ENCODE measurements around the gene PAMR1.
A peak's percentile ranks its signal among the peaks of the same experiment; 100 is the strongest.

PAMR1 gene

DNA sequence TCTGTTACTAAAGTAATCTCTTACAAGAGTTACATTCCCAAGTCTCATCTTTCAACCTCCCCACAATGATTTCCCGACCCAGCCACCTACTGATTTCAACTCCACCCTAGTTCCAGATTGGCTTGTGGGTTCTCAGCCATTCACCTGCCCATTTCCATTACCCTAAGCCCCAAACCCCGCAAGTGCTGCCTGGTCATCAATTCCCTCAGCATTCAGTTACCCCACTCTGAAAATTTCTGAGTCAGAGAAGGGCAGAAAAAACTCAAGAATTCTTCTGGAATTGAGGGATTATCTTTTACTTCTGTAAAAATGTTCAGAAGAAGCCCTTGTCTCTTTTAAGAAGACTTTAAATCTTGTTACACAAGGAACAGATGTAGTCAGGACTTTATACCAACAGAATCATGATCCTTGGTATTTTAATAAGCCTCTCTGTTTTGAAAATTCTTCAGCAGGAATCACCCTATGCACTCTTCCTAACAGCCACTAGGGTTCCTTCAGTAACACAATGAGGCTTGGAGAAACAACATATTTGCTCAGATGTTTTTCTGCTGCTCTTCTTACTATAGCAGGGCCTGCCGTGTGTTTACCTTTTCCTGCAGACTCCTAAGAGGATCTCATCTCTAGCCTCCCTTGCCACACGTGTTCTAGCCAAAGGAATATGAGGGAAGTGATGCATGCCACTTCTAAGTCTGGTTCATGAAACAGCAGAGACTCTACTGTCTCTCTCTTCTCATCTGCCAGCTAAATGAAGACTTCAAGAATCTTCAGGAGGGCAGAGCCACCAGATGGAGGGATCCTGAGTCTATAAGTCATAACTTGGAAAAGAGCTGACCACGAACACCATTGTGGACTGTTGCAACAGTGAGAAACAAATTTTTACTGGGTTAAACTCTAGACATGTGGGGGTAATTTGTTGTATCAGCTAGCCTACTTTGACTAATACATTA lies 29.3 kb upstream of the PAMR1 start:
- Histone ChIP-seq H3K4me2 (ENCODE audit: low read length) (no peak overlapping the region), H3K56ac (ENCODE audit: low read length) (no peak overlapping the region), H2BK5ac (ENCODE audit: low read length) (no peak overlapping the region), H4K8ac (ENCODE audit: low read depth, low read length) (no peak overlapping the region), H3K36me3 (ENCODE audit: control insufficient read depth, insufficient read depth, low read length) (no peaks in the 10 kb centered on the region), H3K79me2 (ENCODE audit: control insufficient read depth, insufficient read depth, low read length) (no peaks in the 10 kb centered on the region), H3K27ac (ENCODE audit: low read depth, low read length) (no peak overlapping the region), H3K9ac (ENCODE audit: low read length) (no peak overlapping the region), H2AK5ac (ENCODE audit: low read length) (no peak overlapping the region), H3K4ac (ENCODE audit: low read depth, low read length) (no peak overlapping the region), H3K18ac (ENCODE audit: low read length) (no peak overlapping the region), H3K4me1 (ENCODE audit: control insufficient read depth, low read depth, low read length) (peaks cover 3% of the 10 kb centered on the region), H2BK15ac (replicated peaks; ENCODE audit: low read depth) (no peak overlapping the region), H4K5ac (ENCODE audit: low read length) (no peak overlapping the region), H3K79me1 (ENCODE audit: low read length) (no peaks in the 10 kb centered on the region), H2BK120ac (ENCODE audit: low read depth, low read length) (no peak overlapping the region), H3K4me3 (ENCODE audit: low read length) (no peak overlapping the region), H3K27me3 (ENCODE audit: insufficient read depth, low read length, poor library complexity) (no peaks in the 10 kb centered on the region), H3K23ac (ENCODE audit: low read length) (no peak overlapping the region)
- WGBS (ENCODE audit: extremely low coverage, insufficient coverage, low lambda C conversion rate) = no CpG with 5 or more reads among the region's 5 CpGs
- DNase-seq = peak; percentile 44

DNA sequence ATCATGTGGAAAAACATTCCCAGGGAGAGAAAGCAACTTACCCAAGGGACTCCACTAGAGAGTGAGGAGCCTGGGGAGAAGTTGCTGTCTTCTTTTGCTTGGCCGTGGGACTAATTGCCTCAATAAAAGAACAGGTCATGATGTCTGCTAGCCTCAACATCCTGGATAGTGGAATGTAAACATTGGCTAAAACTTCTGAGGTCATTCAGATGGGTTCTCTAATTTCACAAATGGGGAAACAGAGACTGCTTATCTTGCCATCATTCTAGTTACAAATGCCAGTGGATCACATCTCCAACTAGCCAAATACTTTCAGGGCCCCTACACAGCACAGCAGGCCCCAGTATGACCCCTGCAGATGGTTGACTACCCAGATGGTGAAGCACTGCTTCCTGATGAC lies 28.4 kb upstream of the PAMR1 start:
- H4K8ac ChIP-seq (ENCODE audit: low read depth, low read length) = no peak overlapping the region

DNA sequence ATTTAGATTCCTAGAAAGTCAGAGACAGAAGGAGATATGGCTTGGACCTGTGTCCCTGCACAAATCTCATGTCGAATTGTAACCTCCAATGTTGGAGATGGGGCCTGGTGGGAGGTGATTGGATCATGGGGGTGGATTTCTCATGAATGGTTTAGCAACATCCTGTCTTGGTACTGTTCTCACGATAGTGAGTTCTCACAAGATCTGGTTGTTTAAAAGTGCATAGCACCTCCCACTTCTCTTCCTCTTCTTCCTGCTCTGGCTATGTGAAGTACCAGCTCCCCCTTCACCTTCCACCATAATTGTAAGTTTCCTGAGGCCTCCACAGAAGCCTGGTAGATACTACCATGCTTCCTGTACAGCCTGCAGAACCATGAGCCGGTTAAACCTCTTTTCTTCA lies 27.6 kb upstream of the PAMR1 start:
- Histone ChIP-seq H3K9ac (ENCODE audit: low read length) (no peak overlapping the region), H2AK5ac (ENCODE audit: low read length) (no peak overlapping the region), H2BK15ac (replicated peaks; ENCODE audit: low read depth) (no peak overlapping the region), H3K4ac (ENCODE audit: low read depth, low read length) (no peak overlapping the region), H4K8ac (ENCODE audit: low read depth, low read length) (no peak overlapping the region), H2BK5ac (ENCODE audit: low read length) (no peak overlapping the region), H3K23ac (ENCODE audit: low read length) (no peak overlapping the region), H3K79me1 (ENCODE audit: low read length) (no peaks in the 10 kb centered on the region), H3K4me1 (ENCODE audit: control insufficient read depth, low read depth, low read length) (peaks cover 3% of the 10 kb centered on the region), H3K4me2 (ENCODE audit: low read length) (no peak overlapping the region), H2BK120ac (ENCODE audit: low read depth, low read length) (no peak overlapping the region), H3K4me3 (ENCODE audit: low read length) (no peak overlapping the region), H3K36me3 (ENCODE audit: control insufficient read depth, insufficient read depth, low read length) (no peaks in the 10 kb centered on the region), H3K27me3 (ENCODE audit: insufficient read depth, low read length, poor library complexity) (no peaks in the 10 kb centered on the region), H4K5ac (ENCODE audit: low read length) (no peak overlapping the region), H3K18ac (ENCODE audit: low read length) (no peak overlapping the region), H3K56ac (ENCODE audit: low read length) (no peak overlapping the region), H3K27ac (ENCODE audit: low read depth, low read length) (no peak overlapping the region), H3K79me2 (ENCODE audit: control insufficient read depth, insufficient read depth, low read length) (no peaks in the 10 kb centered on the region)
- no CpG with 5 or more reads among the region's 3 CpGs for WGBS (ENCODE audit: extremely low coverage, insufficient coverage, low lambda C conversion rate)
- no peak for DNase-seq

More for the DNA sequence above, 28.4 kb upstream of the PAMR1 start:
- WGBS (ENCODE audit: extremely low coverage, insufficient coverage, low lambda C conversion rate) = no CpG with 5 or more reads among the region's 1 CpG
- Histone ChIP-seq H3K23ac (ENCODE audit: low read length) (no peak overlapping the region), H3K27ac (ENCODE audit: low read depth, low read length) (no peak overlapping the region), H3K79me1 (ENCODE audit: low read length) (no peaks in the 10 kb centered on the region), H4K5ac (ENCODE audit: low read length) (no peak overlapping the region), H3K4ac (ENCODE audit: low read depth, low read length) (no peak overlapping the region), H2BK15ac (replicated peaks; ENCODE audit: low read depth) (no peak overlapping the region), H3K79me2 (ENCODE audit: control insufficient read depth, insufficient read depth, low read length) (no peaks in the 10 kb centered on the region), H3K9ac (ENCODE audit: low read length) (no peak overlapping the region), H3K4me2 (ENCODE audit: low read length) (no peak overlapping the region), H3K27me3 (ENCODE audit: insufficient read depth, low read length, poor library complexity) (no peaks in the 10 kb centered on the region), H3K56ac (ENCODE audit: low read length) (no peak overlapping the region), H3K18ac (ENCODE audit: low read length) (peak overlapping the region; percentile 1), H2BK120ac (ENCODE audit: low read depth, low read length) (no peak overlapping the region), H3K4me3 (ENCODE audit: low read length) (no peak overlapping the region), H2AK5ac (ENCODE audit: low read length) (no peak overlapping the region), H3K4me1 (ENCODE audit: control insufficient read depth, low read depth, low read length) (peaks cover 3% of the 10 kb centered on the region), H3K36me3 (ENCODE audit: control insufficient read depth, insufficient read depth, low read length) (no peaks in the 10 kb centered on the region), H2BK5ac (ENCODE audit: low read length) (no peak overlapping the region)
- peak; percentile 21 for DNase-seq

DNA sequence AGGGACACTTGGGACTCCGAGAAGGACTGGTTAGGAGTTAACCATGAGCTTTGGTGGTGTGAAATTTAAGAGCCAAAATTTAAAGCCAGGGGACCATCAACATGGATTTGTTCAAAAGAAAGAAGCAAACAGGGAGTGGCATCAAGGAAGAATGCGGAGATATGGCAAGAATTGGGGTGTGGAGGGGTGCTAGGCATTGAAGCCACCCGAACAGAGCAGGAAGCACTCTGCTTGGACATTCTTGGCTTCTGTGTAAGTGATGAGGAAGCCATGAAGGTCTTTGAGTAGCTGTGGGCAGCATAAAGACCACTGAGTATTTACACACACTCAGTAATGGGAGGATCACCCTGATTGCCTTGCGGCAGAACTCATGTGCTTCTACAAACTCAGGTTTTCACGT lies 27.2 kb upstream of the PAMR1 start:
- Histone ChIP-seq H2BK5ac (ENCODE audit: low read length) (no peak overlapping the region), H2AK5ac (ENCODE audit: low read length) (no peak overlapping the region), H2BK15ac (replicated peaks; ENCODE audit: low read depth) (no peak overlapping the region), H3K36me3 (ENCODE audit: control insufficient read depth, insufficient read depth, low read length) (no peaks in the 10 kb centered on the region), H3K18ac (ENCODE audit: low read length) (no peak overlapping the region), H3K79me2 (ENCODE audit: control insufficient read depth, insufficient read depth, low read length) (no peaks in the 10 kb centered on the region), H2BK120ac (ENCODE audit: low read depth, low read length) (no peak overlapping the region), H3K27me3 (ENCODE audit: insufficient read depth, low read length, poor library complexity) (no peaks in the 10 kb centered on the region), H3K79me1 (ENCODE audit: low read length) (no peaks in the 10 kb centered on the region), H3K4me2 (ENCODE audit: low read length) (no peak overlapping the region), H4K8ac (ENCODE audit: low read depth, low read length) (no peak overlapping the region), H3K9ac (ENCODE audit: low read length) (no peak overlapping the region), H3K27ac (ENCODE audit: low read depth, low read length) (no peak overlapping the region), H3K23ac (ENCODE audit: low read length) (no peak overlapping the region), H3K4me1 (ENCODE audit: control insufficient read depth, low read depth, low read length) (peaks cover 3% of the 10 kb centered on the region), H3K56ac (ENCODE audit: low read length) (no peak overlapping the region), H3K4me3 (ENCODE audit: low read length) (no peak overlapping the region), H4K5ac (ENCODE audit: low read length) (no peak overlapping the region), H3K4ac (ENCODE audit: low read depth, low read length) (no peak overlapping the region)
- DNase-seq = no peak
- no CpG with 5 or more reads among the region's 5 CpGs for WGBS (ENCODE audit: extremely low coverage, insufficient coverage, low lambda C conversion rate)

DNA sequence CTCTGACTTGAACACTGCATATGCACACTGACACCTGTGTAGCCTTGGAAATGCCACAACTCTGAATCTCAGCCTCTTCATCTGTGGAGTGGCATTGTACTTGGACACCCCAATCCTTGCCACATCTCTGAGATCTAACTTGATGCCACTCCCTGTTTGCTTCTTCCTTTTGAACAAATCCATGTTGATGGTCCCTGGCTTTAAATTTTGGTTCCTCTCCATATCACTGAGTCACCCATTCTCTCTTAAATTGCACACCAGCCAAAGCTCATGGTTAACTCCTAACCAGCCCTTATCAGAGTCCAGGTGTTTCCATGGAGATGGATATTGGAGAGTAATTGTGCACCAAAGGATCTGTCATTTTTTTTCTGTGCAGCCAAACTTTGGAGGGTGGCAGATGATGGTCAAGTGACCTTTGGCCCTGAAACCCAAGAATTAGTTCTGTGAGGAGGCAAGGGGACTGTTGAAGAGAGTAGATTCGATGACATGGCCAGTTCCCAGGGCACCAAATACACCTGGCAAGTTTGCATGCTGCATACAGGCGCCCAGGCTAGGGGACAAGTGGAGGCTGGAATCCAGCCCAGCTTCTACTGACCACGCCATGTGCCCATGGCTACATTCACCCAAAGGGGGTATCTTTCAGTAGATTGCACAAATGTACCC lies 25.1 kb upstream of the PAMR1 start:
- Histone ChIP-seq H3K4me2 (ENCODE audit: low read length) (no peak overlapping the region), H2BK120ac (ENCODE audit: low read depth, low read length) (no peak overlapping the region), H3K79me1 (ENCODE audit: low read length) (no peaks in the 10 kb centered on the region), H4K8ac (ENCODE audit: low read depth, low read length) (no peak overlapping the region), H3K27ac (ENCODE audit: low read depth, low read length) (no peak overlapping the region), H3K18ac (ENCODE audit: low read length) (no peak overlapping the region), H3K27me3 (ENCODE audit: insufficient read depth, low read length, poor library complexity) (no peaks in the 10 kb centered on the region), H2BK5ac (ENCODE audit: low read length) (no peak overlapping the region), H3K56ac (ENCODE audit: low read length) (no peak overlapping the region), H3K4me1 (ENCODE audit: control insufficient read depth, low read depth, low read length) (peaks cover 3% of the 10 kb centered on the region), H2BK15ac (replicated peaks; ENCODE audit: low read depth) (no peak overlapping the region), H3K9ac (ENCODE audit: low read length) (no peak overlapping the region), H2AK5ac (ENCODE audit: low read length) (no peak overlapping the region), H3K4ac (ENCODE audit: low read depth, low read length) (no peak overlapping the region), H3K4me3 (ENCODE audit: low read length) (no peak overlapping the region), H4K5ac (ENCODE audit: low read length) (no peak overlapping the region), H3K36me3 (ENCODE audit: control insufficient read depth, insufficient read depth, low read length) (no peaks in the 10 kb centered on the region), H3K23ac (ENCODE audit: low read length) (no peak overlapping the region), H3K79me2 (ENCODE audit: control insufficient read depth, insufficient read depth, low read length) (no peaks in the 10 kb centered on the region)
- DNase-seq = no peak
- WGBS (ENCODE audit: extremely low coverage, insufficient coverage, low lambda C conversion rate) = no CpG with 5 or more reads among the region's 3 CpGs
